ENCODE measurements around the gene GAS2. TPM values are rescaled to one million over a fixed set of nuclear protein-coding genes. Genes with fewer than 3 reads are reported as not detected.
A peak's percentile ranks its signal among the peaks of the same experiment; 100 is the strongest.

Gene GAS2
- total RNA-seq, 1 experiment from 2014 or later, result 9.4 TPM

DNA sequence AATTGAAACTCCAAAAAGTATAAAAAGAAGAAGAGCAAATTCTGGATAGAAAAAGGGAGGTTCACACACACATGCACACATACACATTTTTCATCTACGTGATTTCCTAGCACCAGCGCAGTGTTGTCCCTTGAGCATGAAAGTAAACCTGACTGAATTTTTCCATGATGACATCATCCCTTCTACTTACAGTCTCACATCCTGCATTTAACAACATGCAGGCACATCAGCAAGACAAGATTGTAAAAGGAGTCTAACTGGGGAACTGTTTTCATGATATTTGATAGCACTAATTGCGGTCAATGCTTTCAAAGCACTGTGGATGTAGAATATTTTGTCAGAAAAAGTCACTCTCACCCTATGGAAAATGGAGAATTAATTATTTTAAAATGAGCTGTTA is 36.6 kb downstream of the GAS2 start:
- no peaks in the 10 kb centered on the region for H3K36me3 Mint-ChIP-seq (ENCODE audit: insufficient read depth, unreplicated experiment)
- POLR2A ChIA-PET, result no interaction called here
- Histone ChIP-seq H3K9me3 (no peaks in the 10 kb centered on the region), H3K4me3 (ENCODE audit: low read depth, low read length) (no peak overlapping the region), H3K27me3 (replicated peaks; ENCODE audit: control insufficient read depth, insufficient read depth, low read length) (no peaks in the 10 kb centered on the region), H3K36me3 (ENCODE audit: control insufficient read depth, insufficient read depth, low read length) (no peaks in the 10 kb centered on the region), H3K4me1 (peaks cover 30% of the 10 kb centered on the region)
- CTCF ChIA-PET, result no interaction called here
- peak overlapping the region; percentile 83 for H3K27ac Mint-ChIP-seq (ENCODE audit: unreplicated experiment)
- no peaks in the 10 kb centered on the region for H3K27me3 Mint-ChIP-seq (ENCODE audit: insufficient read depth, unreplicated experiment)
- TF ChIP-seq, protein P1, sequence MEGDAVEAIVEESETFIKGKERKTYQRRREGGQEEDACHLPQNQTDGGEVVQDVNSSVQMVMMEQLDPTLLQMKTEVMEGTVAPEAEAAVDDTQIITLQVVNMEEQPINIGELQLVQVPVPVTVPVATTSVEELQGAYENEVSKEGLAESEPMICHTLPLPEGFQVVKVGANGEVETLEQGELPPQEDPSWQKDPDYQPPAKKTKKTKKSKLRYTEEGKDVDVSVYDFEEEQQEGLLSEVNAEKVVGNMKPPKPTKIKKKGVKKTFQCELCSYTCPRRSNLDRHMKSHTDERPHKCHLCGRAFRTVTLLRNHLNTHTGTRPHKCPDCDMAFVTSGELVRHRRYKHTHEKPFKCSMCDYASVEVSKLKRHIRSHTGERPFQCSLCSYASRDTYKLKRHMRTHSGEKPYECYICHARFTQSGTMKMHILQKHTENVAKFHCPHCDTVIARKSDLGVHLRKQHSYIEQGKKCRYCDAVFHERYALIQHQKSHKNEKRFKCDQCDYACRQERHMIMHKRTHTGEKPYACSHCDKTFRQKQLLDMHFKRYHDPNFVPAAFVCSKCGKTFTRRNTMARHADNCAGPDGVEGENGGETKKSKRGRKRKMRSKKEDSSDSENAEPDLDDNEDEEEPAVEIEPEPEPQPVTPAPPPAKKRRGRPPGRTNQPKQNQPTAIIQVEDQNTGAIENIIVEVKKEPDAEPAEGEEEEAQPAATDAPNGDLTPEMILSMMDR (IDR thresholded peaks at IDR 0.05; ENCODE audit: insufficient read depth in 1 of 2, low read depth in 1 of 2, low read length in 1 of 2, severe bottlenecking in 1 of 2, unreplicated experiment in 1 of 2), result no peak
- H3K4me3 Mint-ChIP-seq (ENCODE audit: unreplicated experiment), result peak overlapping the region; percentile 52
- no TSS peak for BruUV-seq (replicated peaks)
- peaks cover 47% of the 10 kb centered on the region for H3K4me1 Mint-ChIP-seq (ENCODE audit: low read depth, unreplicated experiment)
- DNase-seq, result peak; percentile 44 to 61
- H3K9me3 Mint-ChIP-seq (ENCODE audit: unreplicated experiment), result peaks cover 9% of the 10 kb centered on the region
- intact Hi-C loops (cut with micrococcal nuclease; ENCODE audit: unreplicated experiment), result loop anchor here (1.0 kb wide), 2 partner anchors 23 to 29 kb away; no protein-coding TSS in a partner anchor

DNA sequence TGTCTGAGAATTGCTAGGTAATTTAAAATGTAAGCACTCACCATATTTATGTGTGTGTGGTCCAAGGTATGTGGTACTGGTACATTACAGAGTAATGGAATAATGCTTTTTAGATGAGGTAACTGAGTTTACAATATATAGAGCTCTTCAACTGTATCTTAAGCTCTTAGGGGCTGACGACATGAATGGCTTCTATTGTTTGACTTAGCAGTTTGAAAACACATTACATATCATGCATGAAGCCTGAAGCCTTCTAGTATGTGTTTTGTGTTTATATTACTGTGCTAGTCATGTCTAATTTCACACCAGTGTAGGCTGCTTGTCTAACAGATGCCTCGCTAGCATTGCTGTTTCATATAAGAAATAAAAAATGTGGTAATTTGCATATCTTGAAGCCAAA is 37.2 kb downstream of the GAS2 start:
- no peak overlapping the region for H3K4me3 ChIP-seq (ENCODE audit: low read depth, low read length)
- Mint-ChIP-seq H3K4me1 (ENCODE audit: low read depth, unreplicated experiment) (peaks cover 47% of the 10 kb centered on the region), H3K4me3 (ENCODE audit: unreplicated experiment) (no peak overlapping the region), H3K9me3 (ENCODE audit: unreplicated experiment) (peaks cover 9% of the 10 kb centered on the region), H3K27ac (ENCODE audit: unreplicated experiment) (peak overlapping the region; percentile 83), H3K36me3 (ENCODE audit: insufficient read depth, unreplicated experiment) (no peaks in the 10 kb centered on the region), H3K27me3 (ENCODE audit: insufficient read depth, unreplicated experiment) (no peaks in the 10 kb centered on the region)
- intact Hi-C loops (cut with micrococcal nuclease; ENCODE audit: unreplicated experiment), result loop anchor here (1.0 kb wide), 2 partner anchors 23 to 29 kb away; no protein-coding TSS in a partner anchor
- POLR2A ChIA-PET, result no interaction called here
- no peaks in the 10 kb centered on the region for H3K36me3 ChIP-seq (ENCODE audit: control insufficient read depth, insufficient read depth, low read length)
- TSS peak; percentile 67 for BruUV-seq (replicated peaks)
- CTCF ChIA-PET, result no interaction called here
- H3K4me1 ChIP-seq, result peaks cover 30% of the 10 kb centered on the region
- H3K9me3 ChIP-seq, result no peaks in the 10 kb centered on the region
- no peaks in the 10 kb centered on the region for H3K27me3 ChIP-seq (replicated peaks; ENCODE audit: control insufficient read depth, insufficient read depth, low read length)
- no peak for DNase-seq
- TF ChIP-seq, protein P1 (IDR thresholded peaks at IDR 0.05; ENCODE audit: insufficient read depth in 1 of 2, low read depth in 1 of 2, low read length in 1 of 2, severe bottlenecking in 1 of 2, unreplicated experiment in 1 of 2), result no peak

DNA sequence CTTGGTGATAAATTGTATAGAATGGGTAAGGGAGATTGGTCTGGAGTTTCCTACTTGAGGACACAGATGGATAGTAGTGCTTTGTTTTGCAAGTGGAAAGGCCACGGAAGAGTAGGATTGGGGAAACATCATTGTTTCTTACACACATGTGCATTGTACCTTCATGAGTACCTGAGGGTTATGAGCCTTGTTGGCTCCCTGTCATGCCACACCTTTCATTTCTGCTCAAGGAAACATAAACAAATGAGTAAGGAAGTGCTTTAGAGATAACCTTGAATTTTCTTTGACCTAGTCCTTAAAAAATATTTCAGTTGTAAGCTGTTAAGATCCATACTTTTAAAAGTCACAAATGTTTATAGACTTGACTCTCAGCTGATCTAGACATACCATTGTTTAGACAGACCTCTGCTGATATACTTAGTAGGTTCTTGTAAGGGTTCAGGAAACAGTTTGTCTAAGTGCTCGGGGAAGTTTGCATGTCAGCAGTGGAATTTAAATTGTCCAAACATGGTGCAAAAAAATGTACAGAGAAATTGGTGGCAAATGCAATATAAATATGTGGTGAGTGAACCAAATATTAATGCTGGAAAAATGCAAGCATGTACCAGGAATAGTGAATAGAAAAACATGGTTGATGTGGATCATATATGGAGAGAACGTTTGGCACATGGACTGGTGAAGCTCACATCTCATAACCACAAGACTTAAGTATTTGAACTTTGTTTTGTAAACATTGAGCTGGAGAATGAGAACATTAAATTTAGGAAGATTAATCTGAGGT is 40.9 kb downstream of the GAS2 start:
- H3K27me3 ChIP-seq (replicated peaks; ENCODE audit: control insufficient read depth, insufficient read depth, low read length), result no peaks in the 10 kb centered on the region
- no peaks in the 10 kb centered on the region for H3K27me3 Mint-ChIP-seq (ENCODE audit: insufficient read depth, unreplicated experiment)
- H3K9me3 Mint-ChIP-seq (ENCODE audit: unreplicated experiment), result peaks cover 9% of the 10 kb centered on the region
- TF ChIP-seq, protein P1 (IDR thresholded peaks at IDR 0.05; ENCODE audit: insufficient read depth in 1 of 2, low read depth in 1 of 2, low read length in 1 of 2, severe bottlenecking in 1 of 2, unreplicated experiment in 1 of 2), result no peak
- BruUV-seq (replicated peaks), result no TSS peak
- no peak overlapping the region for H3K27ac Mint-ChIP-seq (ENCODE audit: unreplicated experiment)
- intact Hi-C loops (cut with micrococcal nuclease; ENCODE audit: unreplicated experiment), result no loop called here
- DNase-seq, result no peak
- no peaks in the 10 kb centered on the region for H3K36me3 ChIP-seq (ENCODE audit: control insufficient read depth, insufficient read depth, low read length)
- ChIA-PET CTCF (no interaction called here), POLR2A (no interaction called here)
- H3K4me3 Mint-ChIP-seq (ENCODE audit: unreplicated experiment), result no peak overlapping the region
- no peak overlapping the region for H3K4me3 ChIP-seq (ENCODE audit: low read depth, low read length)
- no peaks in the 10 kb centered on the region for H3K9me3 ChIP-seq
- H3K36me3 Mint-ChIP-seq (ENCODE audit: insufficient read depth, unreplicated experiment), result no peaks in the 10 kb centered on the region
- peaks cover 29% of the 10 kb centered on the region for H3K4me1 ChIP-seq
- peaks cover 23% of the 10 kb centered on the region for H3K4me1 Mint-ChIP-seq (ENCODE audit: low read depth, unreplicated experiment)

All from Caco-2 (cell line).